ENCODE data around the gene BCAP31.

BCAP31 gene

GRCh38 chrX:153741446-153741845 is 17.3 kb upstream of the BCAP31 start:
- H3K27ac ChIP-seq (ENCODE audit: low read depth in 2 of 2, low read length in 2 of 2), result no peak overlapping the region
- peaks cover 0 to under 1% of the 10 kb centered on the region in 2 donors for H3K27me3 ChIP-seq (ENCODE audit: control insufficient read depth in 2 of 2, insufficient read depth in 2 of 2, low read length in 2 of 2)
- H3K36me3 ChIP-seq (ENCODE audit: control insufficient read depth in 2 of 2, insufficient read depth in 2 of 2, low read length in 2 of 2), result no peaks in the 10 kb centered on the region
- no peaks in the 10 kb centered on the region for H3K9me3 ChIP-seq (ENCODE audit: control insufficient read depth in 2 of 2, low read length in 2 of 2)
- H3K9ac ChIP-seq (ENCODE audit: low read depth in 1 of 2, low read length in 2 of 2), result no peak overlapping the region
- H3K4me3 ChIP-seq (ENCODE audit: low read length in 2 of 2), result no peak overlapping the region
- peaks cover 3 to 4% of the 10 kb centered on the region in 2 donors for H3K4me1 ChIP-seq (ENCODE audit: control insufficient read depth in 2 of 2, insufficient read depth in 2 of 2, low read length in 2 of 2)

DNA sequence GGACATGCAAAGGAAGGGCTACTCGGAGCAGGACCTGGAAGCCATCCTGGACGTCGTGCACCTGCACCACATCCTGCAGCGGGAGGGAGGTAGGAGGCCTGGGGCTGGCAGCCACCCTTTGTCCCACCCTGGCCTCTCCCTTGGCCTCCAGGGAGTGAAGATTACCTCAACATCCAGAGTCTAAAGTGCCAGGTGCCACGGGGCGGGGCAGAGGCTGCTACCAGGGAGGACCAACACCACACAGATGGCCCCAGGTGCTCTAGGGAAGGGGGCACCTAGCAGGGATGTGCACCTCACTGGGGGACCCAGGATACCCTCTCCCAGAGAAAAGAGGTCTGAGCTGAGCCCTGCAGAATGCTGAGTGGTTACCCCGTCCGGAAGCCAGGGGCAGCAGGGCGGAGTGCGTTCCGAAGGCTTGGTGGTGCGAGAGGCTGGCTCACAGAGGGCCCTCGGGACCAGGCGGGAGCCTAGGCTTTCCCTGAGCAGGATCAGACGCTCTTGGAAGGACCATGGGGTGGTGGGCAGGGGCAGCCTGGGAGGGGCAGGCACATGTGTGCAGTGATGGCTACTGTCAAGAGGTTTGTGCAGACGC is 16.5 kb upstream of the BCAP31 start:
- Histone ChIP-seq H3K27ac (ENCODE audit: low read depth in 2 of 2, low read length in 2 of 2) (no peak overlapping the region), H3K4me3 (ENCODE audit: low read length in 2 of 2) (no peak overlapping the region), H3K9ac (ENCODE audit: low read depth in 1 of 2, low read length in 2 of 2) (no peak overlapping the region), H3K36me3 (ENCODE audit: control insufficient read depth in 2 of 2, insufficient read depth in 2 of 2, low read length in 2 of 2) (no peaks in the 10 kb centered on the region), H3K9me3 (ENCODE audit: control insufficient read depth in 2 of 2, low read length in 2 of 2) (no peaks in the 10 kb centered on the region), H3K4me1 (ENCODE audit: control insufficient read depth in 2 of 2, insufficient read depth in 2 of 2, low read length in 2 of 2) (peaks cover 3 to 4% of the 10 kb centered on the region in 2 donors), H3K27me3 (ENCODE audit: control insufficient read depth in 2 of 2, insufficient read depth in 2 of 2, low read length in 2 of 2) (no peaks in the 10 kb centered on the region)

DNA sequence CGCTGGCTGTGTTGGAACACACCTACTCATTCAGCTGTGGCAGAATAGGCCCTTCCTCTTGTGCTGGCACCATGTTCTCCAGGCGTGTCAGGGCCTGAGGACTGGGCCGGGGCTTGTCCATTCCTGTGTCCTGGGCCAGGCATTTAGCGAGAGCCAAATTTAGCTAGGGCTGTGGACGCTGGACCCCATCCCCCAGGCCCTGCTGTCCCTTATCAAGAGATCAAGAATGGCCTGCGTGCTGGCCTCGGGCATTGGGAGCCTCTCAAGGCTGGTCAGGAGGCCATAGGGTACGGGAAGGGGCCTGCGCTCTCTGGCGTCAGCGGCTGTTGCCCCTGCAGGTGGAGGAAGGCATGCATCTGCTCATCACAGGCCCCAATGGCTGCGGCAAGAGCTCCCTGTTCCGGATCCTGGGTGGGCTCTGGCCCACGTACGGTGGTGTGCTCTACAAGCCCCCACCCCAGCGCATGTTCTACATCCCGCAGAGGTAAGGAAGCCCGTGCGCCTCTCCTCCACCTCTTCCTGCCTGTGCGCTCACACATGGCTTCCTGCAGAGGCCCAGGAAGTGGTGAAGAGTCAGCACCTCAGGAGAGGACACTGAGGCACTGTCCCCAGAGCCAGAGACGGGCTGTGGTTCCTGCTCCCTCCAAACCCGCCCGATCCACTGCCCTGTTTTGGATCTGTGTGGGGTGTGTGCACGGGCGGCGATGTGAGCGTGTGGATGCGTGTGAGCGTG is 15.7 kb upstream of the BCAP31 start:
- Histone ChIP-seq H3K36me3 (ENCODE audit: control insufficient read depth in 2 of 2, insufficient read depth in 2 of 2, low read length in 2 of 2) (no peaks in the 10 kb centered on the region), H3K27me3 (ENCODE audit: control insufficient read depth in 2 of 2, insufficient read depth in 2 of 2, low read length in 2 of 2) (no peaks in the 10 kb centered on the region), H3K9me3 (ENCODE audit: control insufficient read depth in 2 of 2, low read length in 2 of 2) (no peaks in the 10 kb centered on the region), H3K4me1 (ENCODE audit: control insufficient read depth in 2 of 2, insufficient read depth in 2 of 2, low read length in 2 of 2) (peaks cover 3 to 4% of the 10 kb centered on the region in 2 donors), H3K9ac (ENCODE audit: low read depth in 1 of 2, low read length in 2 of 2) (no peak overlapping the region), H3K27ac (ENCODE audit: low read depth in 2 of 2, low read length in 2 of 2) (no peak overlapping the region), H3K4me3 (ENCODE audit: low read length in 2 of 2) (no peak overlapping the region)

- Histone ChIP-seq H3K36me3 (ENCODE audit: control insufficient read depth in 2 of 2, insufficient read depth in 2 of 2, low read length in 2 of 2) (no peaks in the 10 kb centered on the region), H3K27me3 (ENCODE audit: control insufficient read depth in 2 of 2, insufficient read depth in 2 of 2, low read length in 2 of 2) (no peaks in the 10 kb centered on the region), H3K9me3 (ENCODE audit: control insufficient read depth in 2 of 2, low read length in 2 of 2) (no peaks in the 10 kb centered on the region), H3K27ac (ENCODE audit: low read depth in 2 of 2, low read length in 2 of 2) (no peak overlapping the region), H3K4me1 (ENCODE audit: control insufficient read depth in 2 of 2, insufficient read depth in 2 of 2, low read length in 2 of 2) (no peaks in the 10 kb centered on the region), H3K9ac (ENCODE audit: low read depth in 1 of 2, low read length in 2 of 2) (no peak overlapping the region), H3K4me3 (ENCODE audit: low read length in 2 of 2) (no peak overlapping the region)
Observed at GRCh38 chrX:153738056-153738605, 13.9 kb upstream of the BCAP31 start.

DNA sequence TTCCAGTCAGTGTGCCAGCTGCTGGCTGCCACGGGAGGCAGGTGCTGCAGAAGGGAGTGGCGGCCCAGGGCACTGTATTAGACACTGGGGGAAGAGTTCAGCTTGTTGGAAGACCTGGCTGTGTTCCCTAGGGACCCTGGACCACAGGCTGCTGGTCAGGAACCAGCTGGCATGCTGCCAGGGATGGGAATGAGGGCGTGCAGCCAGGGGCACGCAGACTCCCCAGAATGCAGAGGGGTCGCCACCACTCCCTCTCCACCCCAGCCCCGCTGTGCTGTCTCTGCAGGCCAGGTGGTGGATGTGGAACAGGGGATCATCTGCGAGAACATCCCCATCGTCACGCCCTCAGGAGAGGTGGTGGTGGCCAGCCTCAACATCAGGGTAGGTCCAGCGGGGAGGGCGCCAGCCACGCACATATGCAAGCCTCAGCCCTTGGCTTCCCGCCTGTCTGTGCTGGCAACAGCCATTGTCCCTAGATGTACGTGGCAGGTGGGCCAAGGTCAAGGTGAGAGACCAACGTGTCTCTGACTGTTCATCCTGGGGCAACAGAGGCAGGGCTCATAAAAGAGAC is 12.8 kb upstream of the BCAP31 start:
- Histone ChIP-seq H3K9ac (ENCODE audit: low read depth in 1 of 2, low read length in 2 of 2) (no peak overlapping the region), H3K36me3 (ENCODE audit: control insufficient read depth in 2 of 2, insufficient read depth in 2 of 2, low read length in 2 of 2) (no peaks in the 10 kb centered on the region), H3K4me3 (ENCODE audit: low read length in 2 of 2) (no peak overlapping the region)

GRCh38 chrX:153736071-153736820 is 12.1 kb upstream of the BCAP31 start:
- peaks cover 0 to 4% of the 10 kb centered on the region in 2 donors for H3K9me3 ChIP-seq (ENCODE audit: control insufficient read depth in 2 of 2, low read length in 2 of 2)
- no peaks in the 10 kb centered on the region for H3K4me1 ChIP-seq (ENCODE audit: control insufficient read depth in 2 of 2, insufficient read depth in 2 of 2, low read length in 2 of 2)
- no peaks in the 10 kb centered on the region for H3K36me3 ChIP-seq (ENCODE audit: control insufficient read depth in 2 of 2, insufficient read depth in 2 of 2, low read length in 2 of 2)
- no peaks in the 10 kb centered on the region for H3K27me3 ChIP-seq (ENCODE audit: control insufficient read depth in 2 of 2, insufficient read depth in 2 of 2, low read length in 2 of 2)
- no peak overlapping the region for H3K9ac ChIP-seq (ENCODE audit: low read depth in 1 of 2, low read length in 2 of 2)
- no peak overlapping the region for H3K27ac ChIP-seq (ENCODE audit: low read depth in 2 of 2, low read length in 2 of 2)
- no peak overlapping the region for H3K4me3 ChIP-seq (ENCODE audit: low read length in 2 of 2)

More for the DNA sequence above, 12.8 kb upstream of the BCAP31 start:
- H3K27ac ChIP-seq (ENCODE audit: low read depth in 2 of 2, low read length in 2 of 2), result no peak overlapping the region
- no peaks in the 10 kb centered on the region for H3K4me1 ChIP-seq (ENCODE audit: control insufficient read depth in 2 of 2, insufficient read depth in 2 of 2, low read length in 2 of 2)
- peaks cover 0 to 2% of the 10 kb centered on the region in 2 donors for H3K9me3 ChIP-seq (ENCODE audit: control insufficient read depth in 2 of 2, low read length in 2 of 2)
- H3K27me3 ChIP-seq (ENCODE audit: control insufficient read depth in 2 of 2, insufficient read depth in 2 of 2, low read length in 2 of 2), result no peaks in the 10 kb centered on the region

GRCh38 chrX:153735274-153735673 is 11.1 kb upstream of the BCAP31 start:
- Histone ChIP-seq H3K4me1 (ENCODE audit: control insufficient read depth in 2 of 2, insufficient read depth in 2 of 2, low read length in 2 of 2) (no peaks in the 10 kb centered on the region), H3K4me3 (ENCODE audit: low read length in 2 of 2) (no peak overlapping the region), H3K27ac (ENCODE audit: low read depth in 2 of 2, low read length in 2 of 2) (no peak overlapping the region), H3K9me3 (ENCODE audit: control insufficient read depth in 2 of 2, low read length in 2 of 2) (peaks cover 0 to 4% of the 10 kb centered on the region in 2 donors), H3K9ac (ENCODE audit: low read depth in 1 of 2, low read length in 2 of 2) (no peak overlapping the region), H3K27me3 (ENCODE audit: control insufficient read depth in 2 of 2, insufficient read depth in 2 of 2, low read length in 2 of 2) (no peaks in the 10 kb centered on the region), H3K36me3 (ENCODE audit: control insufficient read depth in 2 of 2, insufficient read depth in 2 of 2, low read length in 2 of 2) (no peaks in the 10 kb centered on the region)

- Histone ChIP-seq H3K36me3 (ENCODE audit: control insufficient read depth in 2 of 2, insufficient read depth in 2 of 2, low read length in 2 of 2) (no peaks in the 10 kb centered on the region), H3K27me3 (ENCODE audit: control insufficient read depth in 2 of 2, insufficient read depth in 2 of 2, low read length in 2 of 2) (no peaks in the 10 kb centered on the region), H3K9ac (ENCODE audit: low read depth in 1 of 2, low read length in 2 of 2) (no peak overlapping the region), H3K4me3 (ENCODE audit: low read length in 2 of 2) (no peak overlapping the region), H3K4me1 (ENCODE audit: control insufficient read depth in 2 of 2, insufficient read depth in 2 of 2, low read length in 2 of 2) (no peaks in the 10 kb centered on the region), H3K27ac (ENCODE audit: low read depth in 2 of 2, low read length in 2 of 2) (no peak overlapping the region), H3K9me3 (ENCODE audit: control insufficient read depth in 2 of 2, low read length in 2 of 2) (peaks cover 0 to 4% of the 10 kb centered on the region in 2 donors)
Observed at GRCh38 chrX:153734871-153735270, 10.7 kb upstream of the BCAP31 start.

DNA sequence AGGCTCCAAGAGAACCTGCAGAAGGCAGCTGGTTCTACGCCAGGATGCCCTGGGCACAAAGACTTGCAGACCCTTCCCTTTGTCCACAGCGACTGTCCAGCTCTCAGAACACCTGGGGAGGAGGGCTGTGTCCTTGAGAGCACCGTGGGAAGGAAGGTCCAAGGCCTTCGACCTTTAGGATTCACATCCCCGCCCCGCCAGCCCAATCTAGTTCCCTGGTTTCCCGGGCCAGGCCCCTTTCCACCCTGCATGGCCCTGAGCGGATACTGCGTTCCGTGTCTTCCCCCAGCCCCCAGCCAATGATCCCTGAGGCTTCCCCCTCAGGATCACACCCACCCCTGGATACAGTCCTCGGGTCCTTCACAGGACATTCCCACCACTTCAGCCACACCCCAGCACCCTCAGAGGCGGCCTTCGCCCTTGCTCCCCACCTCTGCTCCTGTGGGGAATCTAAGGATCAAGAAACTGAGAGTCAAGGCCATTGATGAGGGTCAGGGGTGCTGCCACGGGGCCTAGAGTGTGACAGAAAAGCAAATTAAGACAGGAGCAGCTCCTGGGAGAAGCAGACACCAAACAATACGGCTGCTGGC is 9.6 kb upstream of the BCAP31 start:
- no peaks in the 10 kb centered on the region for H3K27me3 ChIP-seq (ENCODE audit: control insufficient read depth in 2 of 2, insufficient read depth in 2 of 2, low read length in 2 of 2)
- H3K4me1 ChIP-seq (ENCODE audit: control insufficient read depth in 2 of 2, insufficient read depth in 2 of 2, low read length in 2 of 2), result no peaks in the 10 kb centered on the region
- peaks cover 0 to 4% of the 10 kb centered on the region in 2 donors for H3K9me3 ChIP-seq (ENCODE audit: control insufficient read depth in 2 of 2, low read length in 2 of 2)
- H3K9ac ChIP-seq (ENCODE audit: low read depth in 1 of 2, low read length in 2 of 2), result no peak overlapping the region
- H3K27ac ChIP-seq (ENCODE audit: low read depth in 2 of 2, low read length in 2 of 2), result no peak overlapping the region
- H3K4me3 ChIP-seq (ENCODE audit: low read length in 2 of 2), result no peak overlapping the region
- no peaks in the 10 kb centered on the region for H3K36me3 ChIP-seq (ENCODE audit: control insufficient read depth in 2 of 2, insufficient read depth in 2 of 2, low read length in 2 of 2)

Data from mucosa of rectum (tissue), 2 donors.